H1 (cell line): ENCODE data around the gene ATF7IP. TPM values are rescaled to one million over a fixed set of nuclear protein-coding genes. Genes with fewer than 3 reads are reported as not detected.

ENCODE experiments used
- CHD7 ChIP-seq: fragments of 300-600 bp; sonication (generic); IDR thresholded peaks from 2 replicates; pipeline ENCODE4 v1.7.1; 2012; ENCODE audit warnings: low read length, moderate library complexity, mild to moderate bottlenecking, inconsistent platforms; ENCODE audit not compliant: insufficient replicate concordance
- EP300 ChIP-seq, 2 experiments: IDR thresholded peaks; 1 replicate in 1 of 2; 2 replicates in 1 of 2; pipeline ENCODE4 v1.6.1; 2011 to 2012; ENCODE audit warnings: low read depth in 2 of 2, low read length in 2 of 2, mild to moderate bottlenecking in 2 of 2, borderline replicate concordance in 1 of 2, inconsistent platforms in 1 of 2, moderate library complexity in 1 of 2
- EZH2 ChIP-seq: fragments of 200-600 bp; sonication (generic); IDR thresholded peaks from 2 replicates; pipeline ENCODE4 v1.7.1; 2012; ENCODE audit warnings: low read depth, mild to moderate bottlenecking, moderate library complexity, low read length, inconsistent platforms; ENCODE audit not compliant: severe bottlenecking
- NANOG ChIP-seq: IDR thresholded peaks from 2 replicates; pipeline ENCODE4 v1.6.1; 2011; ENCODE audit warnings: low read length, low read depth, mild to moderate bottlenecking, inconsistent platforms; ENCODE audit not compliant: insufficient read depth, poor library complexity, severe bottlenecking
- SAP30 ChIP-seq: fragments of 300-600 bp; sonication (generic); IDR thresholded peaks from 2 replicates; pipeline ENCODE4 v1.7.1; 2012; ENCODE audit warnings: low read length, moderate library complexity, mild to moderate bottlenecking, inconsistent platforms; ENCODE audit not compliant: insufficient read depth, insufficient replicate concordance
- SIRT6 ChIP-seq: IDR thresholded peaks from one replicate; pipeline ENCODE4 v1.7.1; 2012; ENCODE audit warnings: low read length, inconsistent platforms
- polyA plus RNA-seq, 7 experiments: library from polyadenylated mRNA; depleted of rRNA in 3 of 7; stranded (reverse) in 5 of 7; unstranded in 2 of 7; fragments of >200 nt in 5 of 7; fragments of 200-250 nt in 2 of 7; gene quantifications; 1 replicate in 5 of 7; 2 replicates in 1 of 7; 4 replicates in 1 of 7; pipeline versions ENCODE4 v1.2.1 to v1.2.3, GENCODE V29; 2011 to 2013; ENCODE audit warnings: missing spikeins in 2 of 7, mixed read lengths in 2 of 7
- total RNA-seq: library from RNA; stranded (reverse); fragmentation: NEBNext Ultra II Directional; extraction: Animal tissue kit (Norgen Biotek cat#: 25700); gene quantifications from 2 replicates; pipeline ENCODE4 v1.2.1, GENCODE V29; 2021

ATF7IP gene
- total and polyA plus RNA-seq, 2 of the 8 experiments (the other 6 are each of a cell fraction or from before 2014, with no cell fraction given): 34.2 to 148 TPM

GRCh38 chr12:14435627-14436026 lies 70.1 kb downstream of the ATF7IP start (continued):
- TF ChIP-seq NANOG (no peak), SAP30 (no peak), CHD7 (no peak), EP300 (IDR thresholded peaks at IDR 0.05; ENCODE audit: borderline replicate concordance in 1 of 2, low read depth in 2 of 2, low read length in 2 of 2) (no peak), EZH2 (no peak), SIRT6 (no peak)
- TF ChIP-seq, all 59 proteins: peak for 0
